ENCODE results near the gene COMMD1.
"Not testable (repeated sequence)": the region's sequence is repeated elsewhere in the genome, so short reads cannot be mapped to it uniquely, and the experiment has no call there.

The COMMD1 gene

DNA sequence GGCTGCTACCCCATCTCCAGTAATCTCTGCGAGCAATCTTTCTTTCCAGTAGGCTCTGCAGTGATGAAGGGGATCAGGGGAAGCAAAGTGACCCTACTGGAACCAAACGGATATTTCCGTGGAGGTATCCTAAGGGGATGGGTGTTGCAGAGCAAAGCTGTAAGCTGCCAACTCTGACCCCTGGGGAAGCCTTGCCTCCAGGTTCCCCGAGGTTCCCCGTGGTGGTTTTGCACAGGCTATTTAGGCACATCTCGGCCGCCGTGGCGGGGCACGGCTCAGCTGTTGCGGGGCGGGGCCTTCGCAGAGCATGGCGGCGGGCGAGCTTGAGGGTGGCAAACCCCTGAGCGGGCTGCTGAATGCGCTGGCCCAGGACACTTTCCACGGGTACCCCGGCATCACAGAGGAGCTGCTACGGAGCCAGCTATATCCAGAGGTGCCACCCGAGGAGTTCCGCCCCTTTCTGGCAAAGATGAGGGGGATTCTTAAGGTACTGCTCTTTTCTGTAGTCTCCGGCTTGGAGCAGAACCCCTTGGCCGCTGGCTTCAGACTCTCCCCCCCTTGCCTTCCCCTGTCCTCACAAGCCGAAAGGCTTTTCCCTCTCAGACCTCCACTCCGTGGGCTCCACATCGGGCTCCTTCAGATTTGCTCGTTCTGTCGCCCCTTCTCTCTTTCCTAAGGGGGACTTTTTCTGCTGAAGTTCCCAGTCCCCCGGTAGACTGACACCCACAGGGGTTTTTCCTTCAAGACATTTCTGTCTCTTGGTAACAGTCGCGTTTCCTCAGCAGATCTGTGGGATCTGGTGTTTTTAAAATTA is at the start of gene COMMD1:
Gene COMMD1, plus strand, starts transcription at position 303 of the 814 bp plus-strand sequence. Its CDS starts 5 bp downstream, at position 308.
- peak; percentile 70 to 77 for DNase-seq (ENCODE audit: low read depth in 2 of 2)

DNA sequence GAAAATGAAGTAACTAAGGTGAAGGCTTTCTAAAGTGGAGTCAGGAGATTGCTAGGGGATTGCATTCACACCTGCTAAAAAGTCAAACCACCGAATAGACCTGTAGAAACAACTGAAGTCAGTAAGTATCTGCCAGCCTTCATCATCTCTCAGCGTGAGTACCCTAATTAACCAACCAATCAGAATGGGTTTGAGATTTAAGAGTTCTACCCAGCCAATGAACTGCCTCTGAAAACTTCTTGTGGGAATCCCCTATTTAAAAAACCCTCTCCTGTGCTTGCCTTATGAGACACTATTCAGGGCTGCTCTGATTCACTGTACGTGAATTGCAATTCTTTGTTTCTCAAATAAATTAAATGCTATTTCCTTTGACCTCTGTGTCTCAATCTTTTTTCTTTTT is 48.2 kb upstream of the COMMD1 start:
- no peak for DNase-seq (ENCODE audit: low read depth in 2 of 2)

DNA sequence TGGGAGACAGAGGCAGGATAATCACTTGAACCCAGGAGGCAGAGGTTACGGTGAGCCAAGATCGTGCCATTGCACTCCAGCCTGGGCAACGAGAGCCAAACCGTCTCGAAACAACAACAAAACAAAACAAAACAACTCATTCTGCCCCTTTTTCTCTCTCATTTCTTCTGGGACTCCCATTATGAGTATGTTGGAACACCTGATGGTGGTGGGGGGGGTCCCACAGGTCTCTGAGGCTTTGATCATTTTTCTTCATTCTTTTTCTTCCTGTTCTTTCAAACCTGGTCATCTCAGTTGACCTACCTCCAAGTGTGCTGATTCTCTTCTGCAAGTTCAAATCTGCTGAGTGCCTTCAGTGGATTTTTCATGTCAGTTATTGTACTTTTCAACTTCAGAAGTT is 43.4 kb upstream of the COMMD1 start:
- no peak for DNase-seq (ENCODE audit: low read depth in 2 of 2)

DNA sequence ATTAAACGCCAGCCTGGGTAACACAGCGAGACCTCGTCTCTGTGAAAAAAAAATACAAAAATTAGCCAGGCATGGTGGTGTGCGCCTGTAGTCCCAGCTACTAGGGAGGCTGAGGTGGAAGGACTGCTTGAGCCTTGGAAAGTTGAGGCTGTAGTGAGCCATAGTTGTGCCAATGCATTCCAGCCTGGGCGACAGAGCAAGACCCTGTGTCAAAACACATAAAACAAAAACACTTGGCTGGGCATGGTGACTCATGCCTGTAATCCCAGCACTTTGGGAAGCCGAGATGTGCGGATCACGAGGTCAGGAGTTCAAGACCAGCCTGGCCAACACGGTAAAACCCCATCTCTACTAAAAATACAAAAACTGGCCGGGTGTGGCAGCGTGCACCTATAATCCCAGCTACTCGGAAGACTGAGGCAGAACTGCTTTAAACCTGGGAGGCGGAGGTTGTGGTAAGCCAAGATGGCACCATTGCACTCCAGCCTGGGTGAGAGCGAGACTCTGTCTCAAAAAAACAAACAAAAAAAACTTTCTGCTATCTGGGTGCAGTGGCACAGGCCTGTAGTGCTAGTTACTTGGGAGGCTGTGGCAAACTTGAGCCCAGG is 38.9 kb upstream of the COMMD1 start:
- DNase-seq (ENCODE audit: low read depth in 2 of 2): not testable (repeated sequence)

DNA sequence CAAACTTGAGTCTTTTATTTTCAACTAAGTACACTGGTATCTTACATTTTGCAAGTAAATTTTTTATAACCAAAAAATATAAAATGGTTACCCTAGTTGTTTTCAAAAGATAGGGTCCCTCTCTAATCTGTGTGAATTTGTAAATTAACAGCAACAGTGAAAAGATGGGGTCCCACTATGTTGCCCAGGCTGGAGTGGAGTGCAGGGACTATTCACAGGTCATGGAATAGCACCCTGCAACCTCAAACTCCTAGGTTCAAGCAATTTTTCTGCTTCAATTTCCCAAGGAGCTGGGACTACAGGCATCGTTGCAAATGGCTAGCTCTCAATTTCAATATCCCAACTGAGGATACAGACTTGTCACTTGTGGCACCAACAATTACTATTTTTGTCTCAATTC is 29.1 kb upstream of the COMMD1 start:
- no peak for DNase-seq (ENCODE audit: low read depth in 2 of 2)

DNA sequence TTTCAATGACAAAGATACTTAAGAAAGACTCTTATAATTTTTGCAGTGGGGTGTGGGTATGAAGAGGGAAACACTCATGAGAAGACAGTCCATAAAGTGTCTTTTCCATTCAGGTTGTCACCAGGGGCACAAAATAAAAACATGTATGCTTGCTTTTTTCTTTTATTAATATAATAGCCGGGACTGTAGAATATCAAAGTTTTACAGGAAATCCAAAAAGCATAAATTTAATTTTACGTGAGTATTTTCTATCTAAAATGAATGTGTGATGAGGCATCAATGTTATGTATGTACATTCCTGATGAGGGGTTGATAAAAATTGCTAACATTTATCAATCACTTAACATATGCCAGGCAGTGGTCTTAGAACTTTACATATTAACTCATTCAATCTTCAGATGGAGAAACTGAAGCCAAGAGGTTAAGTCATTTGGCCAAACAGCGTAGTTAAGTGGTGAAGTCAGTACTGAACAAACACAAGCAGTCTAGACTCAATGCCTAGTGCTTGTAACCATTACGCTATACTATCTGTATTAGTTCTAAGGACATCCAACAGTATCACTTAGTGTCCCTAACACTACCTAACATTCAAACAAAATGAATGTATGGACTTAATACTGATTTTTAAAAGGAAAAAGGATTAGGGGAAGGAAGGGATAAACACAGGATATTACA is 27.8 kb upstream of the COMMD1 start:
- DNase-seq (ENCODE audit: low read depth in 2 of 2): no peak

DNA sequence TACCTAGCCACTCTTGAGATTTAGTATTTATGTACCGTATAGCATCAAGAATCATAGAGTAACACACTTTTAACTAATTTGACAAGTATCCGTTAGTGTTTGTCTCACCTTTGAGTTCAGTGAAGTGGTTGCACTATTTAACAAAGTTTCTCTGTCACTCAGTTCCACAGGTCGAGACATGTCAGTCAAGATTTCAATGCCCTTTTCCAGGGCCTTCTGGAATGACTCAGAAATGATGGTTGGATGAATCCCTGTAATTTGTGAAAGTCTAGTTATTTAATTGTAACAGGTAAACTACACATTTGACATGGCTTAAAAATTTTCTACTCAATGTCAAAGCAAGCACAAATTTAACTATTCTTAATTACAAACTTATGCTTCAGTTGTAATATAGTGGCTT is 26.7 kb upstream of the COMMD1 start:
- no peak for DNase-seq (ENCODE audit: low read depth in 2 of 2)

DNA sequence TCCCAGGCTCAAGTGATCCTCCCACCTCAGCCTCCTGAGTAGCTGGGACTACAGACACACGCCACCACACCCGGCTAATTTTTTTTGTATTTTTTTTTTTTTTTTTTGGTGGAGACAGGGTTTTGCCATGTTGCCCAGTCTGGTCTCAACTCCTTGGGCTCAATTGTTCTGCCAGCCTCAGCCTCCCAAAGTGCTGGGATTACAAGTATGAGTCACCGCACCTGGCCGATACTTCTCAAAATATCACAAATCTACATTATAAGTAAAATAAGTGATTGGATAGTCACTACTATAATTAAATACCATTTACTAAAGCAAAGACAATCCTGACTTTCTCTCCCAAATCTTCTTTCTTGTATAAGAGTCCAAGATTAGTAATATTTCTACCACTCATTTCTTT is 26.1 kb upstream of the COMMD1 start:
- DNase-seq (ENCODE audit: low read depth in 2 of 2): not testable (repeated sequence)

DNA sequence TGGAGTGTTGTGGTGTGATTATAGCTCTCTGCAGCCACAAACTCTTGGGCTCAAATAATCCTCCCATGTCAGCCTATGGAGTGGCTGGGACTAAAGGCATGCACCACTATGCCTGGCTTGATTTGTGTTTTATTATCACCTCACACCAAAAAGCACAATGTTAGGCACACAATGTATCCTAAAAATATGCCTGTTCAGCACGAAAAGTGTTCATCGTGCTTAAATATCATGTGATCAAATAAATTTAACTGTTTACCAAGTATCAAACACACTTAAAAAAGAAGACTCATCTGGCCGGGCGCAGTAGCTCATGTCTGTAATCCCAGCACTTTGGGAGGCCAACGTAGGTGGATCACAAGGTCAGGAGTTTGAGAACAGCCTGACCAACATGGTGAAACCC is 22.6 kb upstream of the COMMD1 start:
- DNase-seq (ENCODE audit: low read depth in 2 of 2): no peak

DNA sequence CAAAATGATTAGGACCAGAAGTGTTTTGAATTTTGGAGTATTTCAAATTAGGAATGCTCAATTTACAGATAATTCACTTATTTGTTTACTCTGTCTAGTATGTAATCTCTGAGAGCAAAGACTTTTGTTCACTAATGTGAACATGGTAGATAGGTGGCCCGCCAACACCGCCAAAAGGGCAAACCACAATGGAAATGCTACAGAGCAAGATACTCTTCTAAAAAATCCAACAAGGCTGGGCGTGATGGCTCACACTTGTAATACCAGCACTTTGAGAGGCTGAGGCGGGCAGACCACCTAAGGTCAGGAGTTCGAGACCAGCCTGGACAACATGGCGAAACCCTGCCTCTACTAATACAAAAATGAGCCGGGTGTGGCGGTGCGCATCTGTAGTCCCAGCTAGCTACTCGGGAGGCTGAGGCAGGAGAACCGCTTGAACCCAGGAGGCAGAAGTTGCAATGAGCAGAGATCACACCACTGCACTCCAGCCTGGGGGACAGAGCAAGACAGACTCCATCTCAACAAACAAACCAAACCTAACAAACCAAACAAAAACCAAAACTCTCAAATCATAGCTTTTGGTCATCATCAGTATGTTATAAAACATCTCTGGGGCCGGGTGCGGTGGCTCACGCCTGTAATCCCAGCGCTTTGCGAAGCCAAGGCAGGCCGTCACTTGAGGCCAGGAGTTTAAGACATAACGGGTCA is 19.4 kb upstream of the COMMD1 start:
- no peak for DNase-seq (ENCODE audit: low read depth in 2 of 2)

DNA sequence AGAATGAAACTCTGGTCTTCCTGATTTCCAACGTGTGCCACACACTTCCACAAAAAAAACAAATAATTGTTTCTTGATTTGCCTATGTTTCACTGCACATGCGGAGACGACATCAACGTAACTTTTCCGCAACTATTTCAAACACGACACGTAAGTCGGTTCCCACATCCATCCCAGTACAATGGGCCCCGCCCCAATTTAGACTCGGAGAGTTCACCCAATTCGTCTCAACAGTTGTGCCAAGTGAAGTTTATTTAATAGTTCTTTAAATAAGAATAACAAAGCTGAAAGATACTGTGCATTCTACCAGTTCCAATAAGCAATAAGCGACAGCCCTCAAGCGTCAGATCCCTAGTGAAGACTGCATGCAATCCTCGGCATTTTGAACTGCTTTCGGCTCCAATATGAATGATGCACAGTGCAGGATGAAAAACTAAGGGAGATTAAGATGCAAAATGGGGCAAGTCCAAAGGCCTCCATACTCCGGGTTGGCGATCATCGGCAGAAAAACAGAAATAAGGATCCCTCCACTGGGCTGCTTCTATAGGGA is 17.7 kb upstream of the COMMD1 start:
- DNase-seq (ENCODE audit: low read depth in 2 of 2): no peak

DNA sequence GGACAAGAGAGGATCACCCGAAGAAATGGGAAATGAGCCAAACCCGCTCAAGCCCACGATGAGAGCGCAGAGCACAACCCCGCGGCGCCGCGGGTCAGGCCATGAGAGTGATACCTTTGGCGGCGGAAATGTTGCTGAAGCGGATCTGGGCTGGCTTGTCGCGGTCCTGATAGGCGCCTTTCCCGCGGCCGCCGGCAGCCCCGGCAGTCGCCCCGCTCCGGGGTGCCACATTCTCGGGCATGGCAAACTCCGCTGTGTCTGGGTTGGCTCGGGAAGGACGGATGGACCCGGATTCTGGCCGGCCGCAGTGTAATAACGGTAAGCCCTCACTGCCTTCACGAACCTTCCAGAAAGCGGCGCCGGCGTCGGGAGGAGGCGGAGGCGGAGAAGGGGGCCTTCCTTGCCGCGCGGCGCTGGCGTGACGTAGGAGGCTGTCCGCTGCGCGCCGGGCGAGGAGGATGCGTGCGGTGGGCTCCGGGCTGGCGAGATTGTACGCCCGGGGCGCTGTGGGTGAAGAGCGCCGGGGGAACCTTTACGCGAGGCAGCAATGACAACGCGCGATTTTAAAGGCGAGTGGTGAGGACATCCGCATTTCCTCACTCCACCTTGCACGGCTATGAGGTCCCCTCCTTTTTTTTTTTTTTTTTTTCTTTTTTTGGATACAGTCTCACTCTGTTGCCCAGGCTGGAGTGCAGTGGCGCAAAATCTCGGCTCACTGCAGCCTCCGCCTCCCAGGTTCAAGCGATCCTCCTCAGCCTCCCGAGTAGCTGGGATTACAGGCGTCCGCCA is 17.0 kb upstream of the COMMD1 start, which contains the start of gene CCT4:
Gene CCT4, minus strand, starts transcription at position 390 of the 789 bp plus-strand sequence. Its CDS starts 149 bp downstream, at position 241.
- peak; percentile 73 to 83 for DNase-seq (ENCODE audit: low read depth in 2 of 2)

DNA sequence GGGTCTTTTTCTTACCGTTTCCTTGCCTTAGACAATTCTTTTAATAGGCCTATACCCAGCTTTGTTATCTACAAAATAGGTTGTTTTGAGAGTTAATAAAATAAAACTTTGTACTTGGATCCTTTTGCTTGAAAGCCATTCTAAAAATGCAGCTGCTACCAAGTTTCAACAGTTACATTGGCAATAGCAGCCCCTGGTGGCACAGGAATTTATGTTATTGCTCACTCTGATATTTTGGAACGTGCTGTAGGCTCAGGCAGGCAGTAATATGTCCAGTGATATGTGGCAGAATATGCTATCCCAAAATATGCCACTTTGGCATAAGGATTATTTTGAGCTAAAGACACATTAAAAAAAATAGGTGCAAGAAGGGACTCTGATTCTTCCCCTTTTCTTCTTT is 6.7 kb upstream of the COMMD1 start:
- DNase-seq (ENCODE audit: low read depth in 2 of 2): no peak

DNA sequence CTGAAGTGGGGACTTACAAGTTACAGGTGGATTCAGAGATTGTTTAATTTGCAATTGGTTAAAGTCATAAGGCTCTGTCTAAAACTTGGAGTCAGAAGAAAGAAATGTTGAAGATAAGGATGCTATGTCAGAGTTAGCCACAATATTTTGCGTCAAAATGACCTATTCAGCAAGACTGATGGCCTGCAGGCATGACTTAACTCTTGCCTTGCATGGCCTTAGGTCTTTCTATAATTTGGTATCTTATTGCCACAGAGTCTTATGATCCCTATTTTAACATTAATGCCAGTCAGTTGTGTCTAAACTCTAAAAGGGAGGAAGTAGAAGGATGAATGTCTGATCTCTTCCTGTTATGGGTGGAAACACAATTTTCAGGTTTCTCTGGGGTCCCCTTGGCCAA is 5.2 kb upstream of the COMMD1 start:
- DNase-seq (ENCODE audit: low read depth in 2 of 2): no peak

DNA sequence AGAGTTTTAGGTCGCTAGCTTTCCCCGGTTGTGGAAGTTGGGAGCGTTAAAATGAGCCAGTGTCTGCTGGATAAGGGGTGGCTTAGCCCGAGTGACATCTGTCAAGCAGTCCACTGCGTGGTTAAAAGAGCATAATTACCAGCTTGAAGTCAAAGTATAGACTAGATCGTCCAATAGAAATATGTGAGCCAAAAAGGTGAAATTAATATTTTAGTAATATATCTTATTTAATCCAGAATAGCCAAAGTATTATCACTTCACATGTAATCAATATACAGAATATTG is 654 bp downstream of the COMMD1 start:
- DNase-seq (ENCODE audit: low read depth in 2 of 2): no peak

DNA sequence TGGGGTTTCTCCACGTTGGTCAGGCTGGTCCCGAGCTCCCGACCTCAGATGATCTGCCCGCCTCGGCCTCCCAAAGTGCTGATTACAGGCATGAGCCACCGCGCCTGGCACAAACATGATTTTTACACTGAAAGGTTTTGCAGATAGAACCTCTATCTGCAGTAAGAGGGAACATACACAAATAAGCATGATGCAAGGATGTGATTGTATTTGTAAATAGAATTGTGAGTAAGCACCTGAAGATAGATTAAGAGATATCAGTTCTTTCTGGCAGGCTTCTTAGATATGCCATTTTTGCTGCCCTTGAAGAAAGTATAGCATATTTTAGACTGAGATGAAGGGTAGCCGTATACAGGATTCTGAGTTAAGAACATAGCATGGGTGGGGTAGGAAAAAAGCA is 3.6 kb downstream of the COMMD1 start:
- DNase-seq (ENCODE audit: low read depth in 2 of 2): no peak

DNA sequence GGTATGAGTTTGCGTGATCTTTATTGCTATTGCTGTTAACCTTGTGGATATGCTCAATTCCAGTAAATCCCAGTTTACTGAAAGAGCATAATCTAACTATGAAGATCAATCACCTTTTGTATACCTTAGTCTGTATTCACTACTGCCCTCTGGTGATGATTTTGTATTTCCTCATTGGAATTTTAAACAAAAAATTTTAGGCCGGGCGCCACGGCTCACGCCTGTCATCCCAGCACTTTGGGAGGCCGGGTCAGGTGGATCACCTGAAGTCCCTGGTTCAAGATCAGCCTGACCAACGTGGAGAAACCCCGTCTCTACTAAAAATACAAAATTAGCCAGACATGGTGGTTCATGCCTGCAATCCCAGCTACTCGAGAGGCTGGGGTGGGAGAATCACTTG is 5.1 kb downstream of the COMMD1 start:
- no peak for DNase-seq (ENCODE audit: low read depth in 2 of 2)

DNA sequence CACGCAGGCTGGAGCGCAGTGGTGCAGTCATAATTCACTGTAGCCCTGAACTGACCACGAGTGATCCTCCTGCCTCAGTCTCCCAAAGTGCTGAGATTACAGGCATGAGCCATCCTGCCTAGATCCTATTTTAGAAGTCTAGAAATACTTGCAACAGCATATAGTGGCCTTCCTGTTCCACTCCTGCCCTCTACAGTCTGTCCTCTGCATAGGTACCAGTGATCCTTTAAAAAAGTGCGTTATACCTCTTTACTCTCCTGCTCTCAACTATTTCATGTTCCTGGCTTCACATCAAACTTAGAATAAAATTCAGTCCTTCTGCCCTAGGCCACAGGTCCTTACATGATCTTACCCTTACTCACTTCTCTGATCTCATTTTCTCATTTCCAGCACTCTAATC is 6.0 kb downstream of the COMMD1 start:
- no peak for DNase-seq (ENCODE audit: low read depth in 2 of 2)

DNA sequence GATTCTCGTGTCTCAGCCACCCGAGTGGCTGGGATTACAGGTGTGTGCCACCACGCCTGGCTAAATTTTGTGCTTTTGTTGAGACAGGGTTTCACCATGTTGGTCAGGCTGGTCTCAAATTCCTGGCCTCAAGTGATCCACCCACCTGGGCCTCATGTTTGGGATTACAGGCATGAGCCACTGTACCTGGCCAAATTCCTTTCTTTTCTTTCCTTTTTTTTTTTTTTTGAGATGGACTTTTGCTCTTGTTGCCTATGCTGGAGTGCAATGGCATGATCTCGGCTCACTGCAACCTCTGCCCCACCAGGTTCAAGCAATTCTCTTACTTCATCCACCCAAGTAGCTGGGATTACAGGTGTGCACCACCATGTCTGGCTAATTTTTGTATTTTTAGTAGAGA is 9.3 kb downstream of the COMMD1 start:
- DNase-seq (ENCODE audit: low read depth in 2 of 2): not testable (repeated sequence)

DNA sequence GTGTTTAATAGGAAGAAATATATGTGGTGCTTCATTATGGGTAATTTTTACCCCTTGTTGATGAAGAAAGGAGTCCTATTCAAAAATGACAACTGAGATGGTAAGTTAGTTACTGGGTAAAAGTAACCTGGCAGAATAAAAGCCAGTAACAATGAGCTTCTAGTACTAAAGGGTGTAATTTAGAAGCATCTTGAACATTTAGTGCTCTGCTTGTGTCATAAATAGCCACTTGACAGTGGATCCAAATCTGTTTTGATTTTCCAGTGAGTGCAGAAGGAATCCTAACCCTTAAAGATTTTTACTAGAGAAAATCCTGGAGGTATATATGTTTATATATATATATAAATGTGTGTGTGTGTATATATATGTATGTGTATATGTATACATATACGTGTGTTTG is 15.1 kb downstream of the COMMD1 start:
- DNase-seq (ENCODE audit: low read depth in 2 of 2): no peak

DNA sequence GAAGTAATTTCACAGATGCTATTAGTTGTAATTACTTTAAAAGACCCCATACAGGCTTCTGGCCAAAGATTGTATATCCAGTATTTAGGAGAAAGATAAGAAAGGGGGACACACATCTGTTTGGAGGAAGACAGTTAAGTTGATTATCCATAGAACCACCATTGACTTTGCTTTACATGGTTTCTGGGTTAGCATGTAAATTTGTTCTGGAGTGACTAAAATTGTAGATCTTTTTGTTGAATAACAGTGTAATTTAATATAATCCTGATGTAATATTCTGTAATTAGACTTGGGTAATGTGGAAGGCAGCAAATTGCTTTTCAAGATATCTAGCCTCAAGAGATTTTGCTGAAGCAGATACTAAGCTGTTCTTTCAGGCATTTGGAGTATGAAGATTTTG is 17.2 kb downstream of the COMMD1 start:
- DNase-seq (ENCODE audit: low read depth in 2 of 2): no peak
